ENCODE results near the gene BPIFA2. TPM values are rescaled to one million over a fixed set of nuclear protein-coding genes. Genes with fewer than 3 reads are reported as not detected.
A peak's percentile ranks its signal among the peaks of the same experiment; 100 is the strongest.

Gene BPIFA2
- total RNA-seq, 1 donor from 2014 or later = not detected

DNA sequence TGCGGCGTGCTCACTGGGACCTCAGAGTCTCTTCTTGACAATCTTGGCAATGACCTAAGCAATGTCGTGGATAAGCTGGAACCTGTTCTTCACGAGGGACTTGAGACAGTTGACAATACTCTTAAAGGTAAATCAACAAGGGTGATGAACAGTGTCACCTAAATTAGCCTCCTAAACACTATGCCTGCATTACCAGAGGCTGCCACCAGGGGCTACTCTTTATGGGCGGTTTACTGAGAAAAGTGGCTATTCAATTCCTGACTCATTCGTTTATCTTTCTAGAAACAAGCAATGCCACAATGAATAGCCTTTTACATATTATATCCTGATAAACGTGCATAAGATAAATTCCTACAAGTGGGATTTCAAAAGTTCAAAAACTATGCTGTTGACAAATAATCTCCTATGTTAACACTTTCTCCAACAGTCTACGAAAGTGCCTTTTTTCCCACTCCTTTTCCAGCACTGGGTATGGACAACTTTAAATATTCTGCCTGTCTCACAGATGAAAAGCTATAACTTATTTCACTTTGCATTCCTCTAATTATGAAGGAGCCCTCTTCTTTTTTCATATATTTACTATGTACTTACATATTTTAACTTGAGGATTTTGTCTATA, 1.3 kb downstream of the BPIFA2 start:
- Histone ChIP-seq H3K36me3 (ENCODE audit: control insufficient read depth, insufficient read depth, low read length) (no peaks in the 10 kb centered on the region), H3K27me3 (ENCODE audit: control insufficient read depth, insufficient read depth, low read length) (no peaks in the 10 kb centered on the region), H3K4me3 (ENCODE audit: low read depth, low read length) (no peak overlapping the region)
- DNase-seq (ENCODE audit: low read depth) (no peak), FAIRE-seq (no peak)
- TF ChIP-seq, protein P1, sequence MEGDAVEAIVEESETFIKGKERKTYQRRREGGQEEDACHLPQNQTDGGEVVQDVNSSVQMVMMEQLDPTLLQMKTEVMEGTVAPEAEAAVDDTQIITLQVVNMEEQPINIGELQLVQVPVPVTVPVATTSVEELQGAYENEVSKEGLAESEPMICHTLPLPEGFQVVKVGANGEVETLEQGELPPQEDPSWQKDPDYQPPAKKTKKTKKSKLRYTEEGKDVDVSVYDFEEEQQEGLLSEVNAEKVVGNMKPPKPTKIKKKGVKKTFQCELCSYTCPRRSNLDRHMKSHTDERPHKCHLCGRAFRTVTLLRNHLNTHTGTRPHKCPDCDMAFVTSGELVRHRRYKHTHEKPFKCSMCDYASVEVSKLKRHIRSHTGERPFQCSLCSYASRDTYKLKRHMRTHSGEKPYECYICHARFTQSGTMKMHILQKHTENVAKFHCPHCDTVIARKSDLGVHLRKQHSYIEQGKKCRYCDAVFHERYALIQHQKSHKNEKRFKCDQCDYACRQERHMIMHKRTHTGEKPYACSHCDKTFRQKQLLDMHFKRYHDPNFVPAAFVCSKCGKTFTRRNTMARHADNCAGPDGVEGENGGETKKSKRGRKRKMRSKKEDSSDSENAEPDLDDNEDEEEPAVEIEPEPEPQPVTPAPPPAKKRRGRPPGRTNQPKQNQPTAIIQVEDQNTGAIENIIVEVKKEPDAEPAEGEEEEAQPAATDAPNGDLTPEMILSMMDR (IDR thresholded peaks at IDR 0.05; ENCODE audit: insufficient read depth, low read length, severe bottlenecking) = peak; percentile 27

GRCh38 chr20:33172781-33173180, 4.8 kb downstream of the BPIFA2 start:
- Histone ChIP-seq H3K27me3 (ENCODE audit: control insufficient read depth, insufficient read depth, low read length) (no peaks in the 10 kb centered on the region), H3K4me3 (ENCODE audit: low read depth, low read length) (no peak overlapping the region), H3K36me3 (ENCODE audit: control insufficient read depth, insufficient read depth, low read length) (no peaks in the 10 kb centered on the region)
- FAIRE-seq = no peak
- DNase-seq (ENCODE audit: low read depth) = peak; percentile 4
- TF ChIP-seq, protein P1 (IDR thresholded peaks at IDR 0.05; ENCODE audit: insufficient read depth, low read length, severe bottlenecking) = no peak

- FAIRE-seq (no peak), DNase-seq (ENCODE audit: low read depth) (peak; percentile 10)
- no peaks in the 10 kb centered on the region for H3K36me3 ChIP-seq (ENCODE audit: control insufficient read depth, insufficient read depth, low read length)
- H3K27me3 ChIP-seq (ENCODE audit: control insufficient read depth, insufficient read depth, low read length) = no peaks in the 10 kb centered on the region
- TF ChIP-seq, protein P1 (IDR thresholded peaks at IDR 0.05; ENCODE audit: insufficient read depth, low read length, severe bottlenecking) = no peak
- no peak overlapping the region for H3K4me3 ChIP-seq (ENCODE audit: low read depth, low read length)
Observed at GRCh38 chr20:33175123-33175522, 7.2 kb downstream of the BPIFA2 start.

- Histone ChIP-seq H3K27me3 (ENCODE audit: control insufficient read depth, insufficient read depth, low read length) (no peaks in the 10 kb centered on the region), H3K4me3 (ENCODE audit: low read depth, low read length) (no peak overlapping the region), H3K36me3 (ENCODE audit: control insufficient read depth, insufficient read depth, low read length) (no peaks in the 10 kb centered on the region)
- DNase-seq (ENCODE audit: low read depth) (no peak), FAIRE-seq (no peak)
- TF ChIP-seq, protein P1 (IDR thresholded peaks at IDR 0.05; ENCODE audit: insufficient read depth, low read length, severe bottlenecking) = no peak
Observed at GRCh38 chr20:33176101-33176500, 8.1 kb downstream of the BPIFA2 start.

DNA sequence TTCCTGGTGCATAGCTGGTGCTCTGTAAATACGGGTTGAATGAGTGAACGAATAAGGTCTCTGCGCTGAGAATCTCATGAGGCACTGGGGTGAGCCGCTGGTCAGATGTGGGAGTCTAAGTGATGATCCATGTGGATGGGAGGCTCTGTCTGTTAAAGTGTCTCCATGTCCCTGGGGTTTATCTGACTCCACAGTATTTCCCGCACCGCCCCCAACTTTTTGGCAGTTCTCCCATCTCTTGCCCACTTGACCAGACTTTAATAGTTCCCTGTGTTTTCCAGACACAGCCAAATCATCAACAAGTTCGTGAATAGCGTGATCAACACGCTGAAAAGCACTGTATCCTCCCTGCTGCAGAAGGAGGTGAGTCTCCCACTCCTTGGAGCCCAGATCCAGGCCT, 9.9 kb downstream of the BPIFA2 start:
- TF ChIP-seq, protein P1 (IDR thresholded peaks at IDR 0.05; ENCODE audit: insufficient read depth, low read length, severe bottlenecking) = no peak
- FAIRE-seq = no peak

DNA sequence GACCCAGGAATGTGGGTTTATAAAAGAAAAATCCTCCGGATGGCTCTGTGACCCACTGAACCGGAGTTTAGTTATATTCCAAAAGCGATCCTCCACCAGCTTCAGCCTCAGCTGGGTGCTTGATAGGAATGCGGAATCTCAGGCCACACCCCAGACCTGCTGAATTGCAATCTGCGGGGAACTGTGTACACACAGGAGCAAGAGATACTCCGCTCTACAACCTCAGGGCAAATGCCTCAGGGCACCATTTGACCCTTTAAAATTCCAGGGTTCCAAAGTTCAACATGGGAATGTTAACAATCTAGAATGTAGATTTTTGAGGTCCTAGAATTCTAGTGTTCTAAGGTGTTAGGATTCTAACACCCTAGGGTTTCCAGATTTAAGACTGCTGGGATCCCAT, 10.8 kb downstream of the BPIFA2 start:
- H3K4me3 ChIP-seq (ENCODE audit: low read depth, low read length) = no peak overlapping the region
- TF ChIP-seq, protein P1 (IDR thresholded peaks at IDR 0.05; ENCODE audit: insufficient read depth, low read length, severe bottlenecking) = no peak
- H3K27me3 ChIP-seq (ENCODE audit: control insufficient read depth, insufficient read depth, low read length) = no peaks in the 10 kb centered on the region
- H3K36me3 ChIP-seq (ENCODE audit: control insufficient read depth, insufficient read depth, low read length) = no peaks in the 10 kb centered on the region
- no peak for FAIRE-seq
- peak; percentile 13 for DNase-seq (ENCODE audit: low read depth)

More for the DNA sequence above, 9.9 kb downstream of the BPIFA2 start:
- Histone ChIP-seq H3K4me3 (ENCODE audit: low read depth, low read length) (no peak overlapping the region), H3K27me3 (ENCODE audit: control insufficient read depth, insufficient read depth, low read length) (no peaks in the 10 kb centered on the region), H3K36me3 (ENCODE audit: control insufficient read depth, insufficient read depth, low read length) (no peaks in the 10 kb centered on the region)
- DNase-seq (ENCODE audit: low read depth) = no peak

Measured in bronchial epithelial cell (primary cell).